IgD-negative memory B cell (primary cell): ENCODE data around the gene PPIB. TPM values are rescaled to one million over a fixed set of nuclear protein-coding genes. Genes with fewer than 3 reads are reported as not detected.
"Not testable (repeated sequence)": the region's sequence is repeated elsewhere in the genome, so short reads cannot be mapped to it uniquely, and the experiment has no call there.

Source experiments
- H3K27ac Mint-ChIP-seq, 3 donors: one replicate each; pipeline ENCODE4 v1.8.0; 2020 to 2022; ENCODE audit warnings: mild to moderate bottlenecking in 3 of 3, mixed read lengths in 3 of 3, moderate library complexity in 1 of 3
- H3K27me3 Mint-ChIP-seq: one replicate; pipeline ENCODE4 v1.8.0; 2021; ENCODE audit warnings: mixed read lengths
- H3K36me3 Mint-ChIP-seq: one replicate; pipeline ENCODE4 v1.8.0; 2020; ENCODE audit warnings: mild to moderate bottlenecking, mixed read lengths
- H3K4me1 Mint-ChIP-seq, 3 donors: one replicate each; pipeline ENCODE4 v1.8.0; 2020 to 2022; ENCODE audit warnings: mixed read lengths in 3 of 3, mild to moderate bottlenecking in 1 of 3
- H3K4me3 Mint-ChIP-seq, 4 donors: one replicate each; pipeline ENCODE4 v1.8.0; 2020 to 2022; ENCODE audit warnings: mild to moderate bottlenecking in 4 of 4, mixed read lengths in 4 of 4, moderate library complexity in 3 of 4
- H3K9me3 Mint-ChIP-seq, 3 donors: one replicate each; pipeline ENCODE4 v1.8.0; 2020 to 2021; ENCODE audit warnings: mixed read lengths in 3 of 3, mild to moderate bottlenecking in 1 of 3
- polyA plus RNA-seq: library from polyadenylated mRNA; unstranded; fragments of 300-500 nt; fragmentation: Illumina TruSeq; gene quantifications from one replicate; pipeline ENCODE4 v1.2.3, GENCODE V29; 2021

PPIB gene
- polyA plus RNA-seq, 1 donor from 2014 or later = 591 TPM

GRCh38 chr15:64137226-64137833, 25.5 kb downstream of the PPIB start:
- H3K27ac Mint-ChIP-seq = peak overlapping the region in 2 of 3 donors; percentile 2 to 71
- H3K27me3 Mint-ChIP-seq = no peaks in the 10 kb centered on the region
- H3K4me1 Mint-ChIP-seq = peaks cover 9 to 19% (median 12%) of the 10 kb centered on the region in 3 donors
- no peaks in the 10 kb centered on the region for H3K9me3 Mint-ChIP-seq
- H3K4me3 Mint-ChIP-seq = no peak overlapping the region
- peaks cover 1% of the 10 kb centered on the region for H3K36me3 Mint-ChIP-seq

- Mint-ChIP-seq H3K36me3 (peaks cover 1% of the 10 kb centered on the region), H3K27ac (peak overlapping the region in 2 of 3 donors; percentile 2 to 85), H3K4me1 (peaks cover 9 to 15% (median 12%) of the 10 kb centered on the region in 3 donors), H3K9me3 (no peaks in the 10 kb centered on the region), H3K27me3 (no peaks in the 10 kb centered on the region), H3K4me3 (no peak overlapping the region)
Observed at GRCh38 chr15:64136347-64136746, 26.5 kb downstream of the PPIB start.

- Mint-ChIP-seq H3K9me3 (no peaks in the 10 kb centered on the region), H3K27ac (no peak overlapping the region), H3K36me3 (peaks cover 1% of the 10 kb centered on the region), H3K4me1 (peaks cover 9 to 15% (median 12%) of the 10 kb centered on the region in 3 donors), H3K27me3 (no peaks in the 10 kb centered on the region), H3K4me3 (no peak overlapping the region)
Observed at GRCh38 chr15:64134345-64134829, 28.4 kb downstream of the PPIB start.

- Mint-ChIP-seq H3K9me3 (no peaks in the 10 kb centered on the region), H3K4me3 (no peak overlapping the region), H3K27me3 (no peaks in the 10 kb centered on the region), H3K4me1 (peaks cover 9 to 15% (median 12%) of the 10 kb centered on the region in 3 donors), H3K27ac (peak overlapping the region in 1 of 3 donors; percentile 74), H3K36me3 (peaks cover 1% of the 10 kb centered on the region)
Observed at GRCh38 chr15:64133623-64134344, 29.0 kb downstream of the PPIB start.

GRCh38 chr15:64132217-64132616, 30.6 kb downstream of the PPIB start:
- H3K4me3 Mint-ChIP-seq = no peak overlapping the region
- H3K4me1 Mint-ChIP-seq = peaks cover 4 to 8% (median 5%) of the 10 kb centered on the region in 3 donors
- H3K9me3 Mint-ChIP-seq = no peaks in the 10 kb centered on the region
- no peaks in the 10 kb centered on the region for H3K27me3 Mint-ChIP-seq
- peaks cover 3% of the 10 kb centered on the region for H3K36me3 Mint-ChIP-seq
- H3K27ac Mint-ChIP-seq = peak overlapping the region in 1 of 3 donors; percentile 59

- H3K4me3 Mint-ChIP-seq = no peak overlapping the region
- H3K9me3 Mint-ChIP-seq = no peaks in the 10 kb centered on the region
- peaks cover 0 to 2% (median 2%) of the 10 kb centered on the region in 3 donors for H3K4me1 Mint-ChIP-seq
- peaks cover 3% of the 10 kb centered on the region for H3K36me3 Mint-ChIP-seq
- peak overlapping the region in 1 of 3 donors; percentile 17 for H3K27ac Mint-ChIP-seq
- H3K27me3 Mint-ChIP-seq = no peaks in the 10 kb centered on the region
Observed at GRCh38 chr15:64131547-64131946, 31.3 kb downstream of the PPIB start.

- H3K36me3 Mint-ChIP-seq = peaks cover 3% of the 10 kb centered on the region
- no peaks in the 10 kb centered on the region for H3K4me1 Mint-ChIP-seq
- no peaks in the 10 kb centered on the region for H3K9me3 Mint-ChIP-seq
- no peak overlapping the region for H3K27ac Mint-ChIP-seq
- H3K27me3 Mint-ChIP-seq = no peaks in the 10 kb centered on the region
- H3K4me3 Mint-ChIP-seq = no peak overlapping the region
Observed at GRCh38 chr15:64130159-64130558, 32.7 kb downstream of the PPIB start.

- H3K9me3 Mint-ChIP-seq = no peaks in the 10 kb centered on the region
- peak overlapping the region in 1 of 3 donors; percentile 74 for H3K27ac Mint-ChIP-seq
- no peaks in the 10 kb centered on the region for H3K27me3 Mint-ChIP-seq
- no peaks in the 10 kb centered on the region for H3K4me1 Mint-ChIP-seq
- peaks cover 2% of the 10 kb centered on the region for H3K36me3 Mint-ChIP-seq
- H3K4me3 Mint-ChIP-seq = no peak overlapping the region
Observed at GRCh38 chr15:64127521-64128270, 35.1 kb downstream of the PPIB start.

- Mint-ChIP-seq H3K9me3 (no peaks in the 10 kb centered on the region), H3K36me3 (peaks cover 2% of the 10 kb centered on the region), H3K4me3 (no peak overlapping the region), H3K27ac (no peak overlapping the region), H3K27me3 (no peaks in the 10 kb centered on the region), H3K4me1 (peaks cover 0 to 1% (median 0%) of the 10 kb centered on the region in 3 donors)
Observed at GRCh38 chr15:64125978-64126377, 36.8 kb downstream of the PPIB start.

GRCh38 chr15:64122936-64123351, 39.9 kb downstream of the PPIB start:
- Mint-ChIP-seq H3K27ac (no peak overlapping the region), H3K36me3 (peaks cover 2% of the 10 kb centered on the region), H3K4me1 (peaks cover 0 to 1% (median 0%) of the 10 kb centered on the region in 3 donors), H3K27me3 (no peaks in the 10 kb centered on the region), H3K4me3 (no peak overlapping the region), H3K9me3 (no peaks in the 10 kb centered on the region)

GRCh38 chr15:64122444-64122843, 40.4 kb downstream of the PPIB start:
- Mint-ChIP-seq H3K27ac (no peak overlapping the region), H3K27me3 (no peaks in the 10 kb centered on the region), H3K4me3 (no peak overlapping the region), H3K9me3 (no peaks in the 10 kb centered on the region), H3K4me1 (peaks cover 0 to 1% (median 0%) of the 10 kb centered on the region in 3 donors), H3K36me3 (peaks cover 2% of the 10 kb centered on the region)

GRCh38 chr15:64121614-64122013, 41.2 kb downstream of the PPIB start:
- no peaks in the 10 kb centered on the region for H3K27me3 Mint-ChIP-seq
- H3K27ac Mint-ChIP-seq = no peak overlapping the region
- H3K4me3 Mint-ChIP-seq = no peak overlapping the region
- no peaks in the 10 kb centered on the region for H3K9me3 Mint-ChIP-seq
- peaks cover 0 to 1% (median 0%) of the 10 kb centered on the region in 3 donors for H3K4me1 Mint-ChIP-seq
- no peaks in the 10 kb centered on the region for H3K36me3 Mint-ChIP-seq

- not testable (repeated sequence) for H3K4me3 Mint-ChIP-seq
Observed at GRCh38 chr15:64120322-64120721, 42.5 kb downstream of the PPIB start.

GRCh38 chr15:64117759-64118487, 44.9 kb downstream of the PPIB start:
- H3K4me1 Mint-ChIP-seq = peaks cover 5 to 12% (median 6%) of the 10 kb centered on the region in 3 donors
- no peaks in the 10 kb centered on the region for H3K9me3 Mint-ChIP-seq
- peak overlapping the region in 1 of 3 donors; percentile 53 for H3K27ac Mint-ChIP-seq
- H3K4me3 Mint-ChIP-seq = no peak overlapping the region
- H3K27me3 Mint-ChIP-seq = no peaks in the 10 kb centered on the region
- H3K36me3 Mint-ChIP-seq = no peaks in the 10 kb centered on the region

More at GRCh38 chr15:64120322-64120721, 42.5 kb downstream of the PPIB start:
- H3K36me3 Mint-ChIP-seq, H3K4me1 Mint-ChIP-seq, H3K27me3 Mint-ChIP-seq, H3K9me3 Mint-ChIP-seq, H3K27ac Mint-ChIP-seq: not testable (repeated sequence)
